Gastroesophageal sphincter (tissue), 4 donors: ENCODE data around the gene SHISA9. TPM values are rescaled to one million over a fixed set of nuclear protein-coding genes. Genes with fewer than 3 reads are reported as not detected.

ENCODE experiments used
- ATAC-seq: fragments of 150-250 bp; one replicate; pipeline ENCODE4 v1.9.1; 2016; ENCODE audit warnings: mild to moderate bottlenecking, moderate library complexity
- H3K27ac ChIP-seq, 4 donors: fragments of 200-600 bp; sonication (generic) in 3 of 4; 1 replicate in 3 of 4; 2 replicates in 1 of 4; pipeline ENCODE4 v1.5.1; 2016 to 2019
- H3K27me3 ChIP-seq: fragments of 200-600 bp; sonication (generic); one replicate; pipeline ENCODE4 v1.5.1; 2019
- H3K36me3 ChIP-seq, 2 donors: fragments of 200-600 bp; sonication (generic); one replicate each; pipeline ENCODE4 v1.5.1; 2019; ENCODE audit warnings: control low read depth in 1 of 2
- H3K4me1 ChIP-seq, 3 donors: fragments of 200-600 bp; sonication (generic); 1 replicate in 2 of 3; 2 replicates in 1 of 3; pipeline ENCODE4 v1.5.1; 2016 to 2019; ENCODE audit warnings: control low read depth in 2 of 3
- H3K4me3 ChIP-seq, 2 donors: fragments of 200-600 bp; sonication (generic); one replicate each; pipeline ENCODE4 v1.5.1; 2019; ENCODE audit warnings: mild to moderate bottlenecking in 1 of 2, moderate library complexity in 1 of 2
- H3K9me3 ChIP-seq, 3 donors: fragments of 200-600 bp; sonication (generic); one replicate each; pipeline ENCODE4 v1.5.1; 2017 to 2019; ENCODE audit warnings: control low read depth in 2 of 3
- EP300 ChIP-seq: sonication (generic); formaldehyde crosslinking; IDR thresholded peaks from one replicate; pipeline ENCODE4 v1.6.1; 2017; ENCODE audit warnings: antibody characterized with exemption, mild to moderate bottlenecking
- POLR2A ChIP-seq, 2 donors: fragments of 450-650 bp; IDR thresholded peaks; one replicate each; pipeline ENCODE4 v1.6.1; 2017; ENCODE audit warnings: antibody characterized with exemption in 2 of 2, mild to moderate bottlenecking in 2 of 2, moderate library complexity in 1 of 2
- POLR2AphosphoS5 ChIP-seq: sonication (generic); formaldehyde crosslinking; IDR thresholded peaks from one replicate; pipeline ENCODE4 v1.6.1; 2017; ENCODE audit warnings: antibody characterized with exemption
- WGBS, 2 donors: methylation state at CpG; one replicate each; pipeline ENCODE4 v1.1.5; 2018; ENCODE audit warnings: low coverage in 1 of 2; 5-methylcytosine and 5-hydroxymethylcytosine counted together
- total RNA-seq, 4 donors: library from RNA; depleted of rRNA; stranded (reverse); fragments of >200 nt; gene quantifications; one replicate each; pipeline ENCODE4 v1.1.0, GENCODE V29; 2016
- TF ChIP-seq, protein P1 (sequence below), 4 experiments: fragments of 200-600 bp in 2 of 4; fragments of 450-650 bp in 2 of 4; sonication (generic) in 1 of 4; IDR thresholded peaks; one replicate each; pipeline ENCODE4 v1.5.1; 2017 to 2019; ENCODE audit warnings: antibody characterized with exemption in 4 of 4, mild to moderate bottlenecking in 2 of 4, moderate library complexity in 2 of 4

Gene SHISA9
- total RNA-seq, 4 donors from 2014 or later: 1.1 to 12.6 (median 4.9) TPM

DNA sequence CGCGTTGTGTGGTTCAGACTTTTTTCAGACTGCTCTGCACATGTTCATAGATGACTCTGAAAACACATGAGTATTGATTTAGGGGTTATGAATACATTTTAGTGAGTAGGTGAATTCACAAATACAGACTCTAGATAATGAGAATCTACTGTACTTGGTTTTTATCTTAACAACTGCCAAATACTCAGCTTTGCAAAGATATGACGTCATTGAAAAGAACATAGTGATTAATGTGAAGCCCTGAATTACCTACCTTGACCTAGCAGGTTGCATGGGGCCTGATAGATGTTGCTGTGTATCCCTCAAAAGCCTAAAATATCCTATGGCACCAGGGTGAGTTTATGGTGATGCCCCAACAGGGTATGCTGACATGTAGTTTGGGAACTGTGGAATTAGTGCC, 98.0 kb downstream of the SHISA9 start:
- no peak for ATAC-seq
- Histone ChIP-seq H3K4me3 (no peak overlapping the region), H3K9me3 (no peaks in the 10 kb centered on the region), H3K36me3 (no peaks in the 10 kb centered on the region), H3K27ac (no peak overlapping the region), H3K4me1 (no peaks in the 10 kb centered on the region), H3K27me3 (peaks cover 24% of the 10 kb centered on the region)
- WGBS, 2 donors: 75 to 91% methylated on average over 3 of the region's 3 CpGs
- TF ChIP-seq, protein P1, sequence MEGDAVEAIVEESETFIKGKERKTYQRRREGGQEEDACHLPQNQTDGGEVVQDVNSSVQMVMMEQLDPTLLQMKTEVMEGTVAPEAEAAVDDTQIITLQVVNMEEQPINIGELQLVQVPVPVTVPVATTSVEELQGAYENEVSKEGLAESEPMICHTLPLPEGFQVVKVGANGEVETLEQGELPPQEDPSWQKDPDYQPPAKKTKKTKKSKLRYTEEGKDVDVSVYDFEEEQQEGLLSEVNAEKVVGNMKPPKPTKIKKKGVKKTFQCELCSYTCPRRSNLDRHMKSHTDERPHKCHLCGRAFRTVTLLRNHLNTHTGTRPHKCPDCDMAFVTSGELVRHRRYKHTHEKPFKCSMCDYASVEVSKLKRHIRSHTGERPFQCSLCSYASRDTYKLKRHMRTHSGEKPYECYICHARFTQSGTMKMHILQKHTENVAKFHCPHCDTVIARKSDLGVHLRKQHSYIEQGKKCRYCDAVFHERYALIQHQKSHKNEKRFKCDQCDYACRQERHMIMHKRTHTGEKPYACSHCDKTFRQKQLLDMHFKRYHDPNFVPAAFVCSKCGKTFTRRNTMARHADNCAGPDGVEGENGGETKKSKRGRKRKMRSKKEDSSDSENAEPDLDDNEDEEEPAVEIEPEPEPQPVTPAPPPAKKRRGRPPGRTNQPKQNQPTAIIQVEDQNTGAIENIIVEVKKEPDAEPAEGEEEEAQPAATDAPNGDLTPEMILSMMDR (IDR thresholded peaks at IDR 0.05): no peak
- TF ChIP-seq POLR2A (IDR thresholded peaks at IDR 0.05) (no peak), POLR2AphosphoS5 (no peak), EP300 (no peak)

- Histone ChIP-seq H3K4me1 (no peaks in the 10 kb centered on the region), H3K27me3 (peaks cover 6% of the 10 kb centered on the region), H3K9me3 (no peaks in the 10 kb centered on the region), H3K4me3 (no peak overlapping the region), H3K36me3 (no peaks in the 10 kb centered on the region), H3K27ac (no peak overlapping the region)
- ATAC-seq: no peak
- TF ChIP-seq POLR2A (IDR thresholded peaks at IDR 0.05) (no peak), POLR2AphosphoS5 (no peak), EP300 (no peak)
- TF ChIP-seq, protein P1 (IDR thresholded peaks at IDR 0.05): no peak
- 85 to 92% methylated on average over 8 to 9 of the region's 12 CpGs for WGBS, 2 donors
These were observed 104.4 kb downstream of the SHISA9 start for GRCh38 chr16:13005721-13006247.

DNA sequence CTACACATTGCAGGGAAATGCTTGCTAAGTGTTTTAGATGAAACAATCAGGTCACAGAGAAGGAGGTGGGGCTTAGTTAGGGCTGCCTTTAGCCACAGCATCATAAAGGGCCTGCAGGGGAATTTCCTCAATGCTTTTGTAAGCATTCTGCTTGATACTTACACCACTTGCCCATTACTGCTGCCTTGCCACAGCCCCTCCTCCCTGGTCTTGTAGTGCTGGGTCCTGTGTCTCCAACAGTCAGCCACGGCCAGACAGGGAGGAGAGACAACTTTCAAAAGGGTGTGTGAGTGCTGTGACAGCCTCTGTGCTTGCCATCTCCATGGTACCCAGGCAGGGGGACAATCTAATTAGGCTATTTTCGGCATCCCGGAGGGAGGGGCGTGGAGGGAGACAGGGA, 111.2 kb downstream of the SHISA9 start:
- Histone ChIP-seq H3K4me1 (no peaks in the 10 kb centered on the region), H3K4me3 (no peak overlapping the region), H3K9me3 (no peaks in the 10 kb centered on the region), H3K27me3 (peaks cover 5% of the 10 kb centered on the region), H3K27ac (no peak overlapping the region), H3K36me3 (no peaks in the 10 kb centered on the region)
- 50% methylated on average over 3 of the region's 4 CpGs; no CpG with 5 or more reads in 1 of the 2 donors for WGBS, 2 donors
- TF ChIP-seq POLR2A (IDR thresholded peaks at IDR 0.05) (no peak), EP300 (no peak), POLR2AphosphoS5 (no peak)
- TF ChIP-seq, protein P1 (IDR thresholded peaks at IDR 0.05): no peak
- no peak for ATAC-seq

DNA sequence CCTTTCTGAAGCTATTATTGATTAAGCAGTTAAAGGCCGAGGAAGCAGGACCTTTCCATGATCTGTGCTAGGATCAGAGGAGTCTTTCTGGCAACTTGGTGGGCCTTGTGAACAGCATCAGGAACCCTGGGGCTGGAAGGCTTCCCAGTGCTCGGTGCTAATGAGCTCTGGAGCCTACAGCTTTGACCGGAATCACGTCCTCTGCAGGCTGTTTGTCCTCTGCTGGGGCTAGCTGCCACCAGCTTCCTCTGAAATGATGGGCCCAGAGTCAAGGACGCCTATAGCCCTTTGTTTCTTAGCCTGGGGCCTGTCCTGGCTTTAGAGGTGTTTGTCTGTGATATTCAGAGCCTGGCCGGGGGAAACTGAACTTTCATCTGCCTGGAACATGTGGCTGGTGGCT, 111.6 kb downstream of the SHISA9 start:
- no peak overlapping the region for H3K4me3 ChIP-seq
- H3K9me3 ChIP-seq: no peaks in the 10 kb centered on the region
- H3K4me1 ChIP-seq: no peaks in the 10 kb centered on the region
- no CpG with 5 or more reads among the region's 6 CpGs for WGBS, 2 donors
- H3K27ac ChIP-seq: no peak overlapping the region
- no peaks in the 10 kb centered on the region for H3K36me3 ChIP-seq
- H3K27me3 ChIP-seq: peaks cover 5% of the 10 kb centered on the region
- no peak for ATAC-seq
- TF ChIP-seq, protein P1 (IDR thresholded peaks at IDR 0.05): no peak
- TF ChIP-seq EP300: no peak
- TF ChIP-seq POLR2AphosphoS5: no peak
- TF ChIP-seq POLR2A (IDR thresholded peaks at IDR 0.05): no peak

GRCh38 chr16:13014476-13014875, 113.1 kb downstream of the SHISA9 start:
- no peaks in the 10 kb centered on the region for H3K36me3 ChIP-seq
- no peak overlapping the region for H3K27ac ChIP-seq
- H3K4me1 ChIP-seq: no peaks in the 10 kb centered on the region
- H3K9me3 ChIP-seq: no peaks in the 10 kb centered on the region
- no peak overlapping the region for H3K4me3 ChIP-seq
- H3K27me3 ChIP-seq: peaks cover 5% of the 10 kb centered on the region
- TF ChIP-seq EP300 (no peak), POLR2AphosphoS5 (no peak)
- TF ChIP-seq, protein P1 (IDR thresholded peaks at IDR 0.05): no peak
- no peak for ATAC-seq
- WGBS, 2 donors: 11% methylated on average over 2 of the region's 2 CpGs; no CpG with 5 or more reads in 1 of the 2 donors
